ENCODE measurements around the gene MOV10. TPM values are rescaled to one million over a fixed set of nuclear protein-coding genes. Genes with fewer than 3 reads are reported as not detected.

Gene MOV10
- 52.6 and 61.0 TPM in 2 replicates for total RNA-seq

GRCh38 chr1:112674440-112674985, at the start of gene MOV10:
MOV10 (plus strand) TSS chr1:112674659; CDS start chr1:112674913, 254 bp downstream.

GRCh38 chr1:112706505-112707220, 32.2 kb downstream of the MOV10 start, which contains the start of gene RHOC:
RHOC (minus strand) TSS chr1:112707127; CDS start chr1:112703799, 3,328 bp downstream.

DNA sequence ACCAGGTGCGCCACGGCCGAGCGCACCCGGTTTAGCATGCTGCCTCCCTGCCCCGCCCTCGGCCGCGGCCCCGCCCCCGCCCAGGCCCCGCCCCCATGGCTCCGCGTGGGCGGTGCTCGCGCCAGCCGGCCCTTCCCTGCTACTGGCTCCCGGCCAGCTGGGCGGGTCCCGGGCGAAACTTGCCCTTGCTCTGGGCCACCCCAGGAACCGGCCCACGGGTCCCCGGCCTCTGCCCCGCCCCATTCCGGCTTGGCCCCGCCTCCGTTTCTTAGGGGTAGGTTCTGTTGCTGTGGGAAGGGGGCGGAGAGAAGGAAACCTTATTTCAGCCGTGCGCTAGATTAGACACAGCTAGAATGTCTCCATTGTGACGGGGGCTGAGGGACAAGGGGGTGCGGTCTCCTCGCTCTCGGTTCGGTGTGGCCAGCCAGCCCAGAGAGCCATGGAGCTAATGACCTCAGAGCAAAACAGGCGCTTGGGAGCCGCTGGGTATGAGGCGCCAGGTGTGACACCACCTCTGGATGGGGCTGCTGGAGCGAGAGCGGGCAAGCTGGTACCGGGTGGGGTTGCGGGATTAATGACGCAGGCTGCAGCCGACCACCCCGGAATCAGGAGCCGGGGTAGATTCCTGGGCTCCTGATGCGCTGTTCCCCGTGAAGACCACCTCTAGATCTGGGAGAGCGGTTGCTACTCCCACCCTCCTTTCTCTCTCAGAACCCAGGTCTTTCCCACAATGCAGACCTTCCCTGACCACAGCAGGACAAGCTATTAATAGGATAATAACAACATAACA, 41.0 kb downstream of the MOV10 start, which contains the start of gene PPM1J:
TSS of gene PPM1J (minus strand) at position 69 of the 790 bp plus-strand sequence. CDS start at position 38, 31 bp downstream.

Small RNA genes lying within 50 kb of the gene (small RNA-seq; reads per million reads assigned to genes)
- gene RNU7-70P, result not detected

Other genes with a start within 250 kb of the MOV10 start
- gene WNT2B, start 165.7 kb upstream of the MOV10 start, total RNA-seq, result 5.8 and 9.5 TPM in 2 replicates
- 16.8 and 22.6 TPM in 2 replicates for gene ST7L, start 55.5 kb upstream of the MOV10 start, total RNA-seq
- gene CAPZA1, start 54.8 kb upstream of the MOV10 start, total RNA-seq, result 190 and 213 TPM in 2 replicates
- 261 and 329 TPM in 2 replicates for gene RHOC, start 32.5 kb downstream of the MOV10 start, total RNA-seq
- 1.3 and 1.6 TPM in 2 replicates for gene PPM1J, start 40.7 kb downstream of the MOV10 start, total RNA-seq